Measurements from ENCODE around the gene LRRC4C.

The LRRC4C gene

DNA sequence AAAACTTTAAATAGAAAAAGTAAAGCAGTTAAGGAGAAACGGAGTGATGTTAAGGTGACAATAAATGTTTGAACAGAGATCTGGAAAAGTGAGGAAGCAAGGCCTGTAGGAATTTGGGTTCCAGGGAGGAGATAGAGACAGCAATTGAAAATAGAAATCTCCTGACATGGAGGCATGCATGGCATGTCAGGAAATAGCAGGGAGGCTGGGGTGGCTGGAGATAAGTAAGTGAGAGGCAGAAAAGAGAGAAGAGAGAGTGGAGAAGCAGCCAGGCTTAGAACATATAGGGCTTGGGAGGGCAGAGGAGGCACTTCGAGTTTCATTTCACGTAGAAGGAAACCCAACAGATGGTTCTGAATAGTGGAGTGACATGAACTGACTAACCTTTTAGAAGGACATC lies 185.5 kb downstream of the LRRC4C start:
- TF ChIP-seq CTCF (IDR thresholded peaks at IDR 0.05; ENCODE audit: low read depth, low read length): no peak
- H3K4me3 ChIP-seq (ENCODE audit: low read depth, low read length): no peak overlapping the region

DNA sequence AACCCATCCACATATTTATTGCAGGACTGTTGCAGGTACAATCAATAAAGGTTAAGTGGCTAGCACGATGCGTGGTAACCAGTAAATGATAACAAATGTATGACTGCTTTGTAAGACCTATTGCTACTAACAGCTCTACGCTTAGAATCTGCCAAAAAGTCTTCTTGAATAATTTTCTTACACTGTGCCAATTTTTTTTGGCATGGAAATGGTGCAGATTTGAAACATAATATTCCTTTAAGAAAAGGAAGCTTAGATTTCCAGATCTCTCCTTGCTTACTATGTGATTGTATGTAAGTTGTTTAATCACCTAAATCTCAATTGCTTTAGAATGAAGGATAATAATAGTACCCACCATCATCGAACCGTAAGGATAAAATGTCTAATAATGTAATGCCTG lies 192.0 kb downstream of the LRRC4C start:
- no peak for TF ChIP-seq CTCF (IDR thresholded peaks at IDR 0.05; ENCODE audit: low read depth, low read length)
- H3K4me3 ChIP-seq (ENCODE audit: low read depth, low read length): no peak overlapping the region

GRCh38 chr11:41256041-41256440 lies 203.4 kb downstream of the LRRC4C start:
- no peak for TF ChIP-seq CTCF (IDR thresholded peaks at IDR 0.05; ENCODE audit: low read depth, low read length)

DNA sequence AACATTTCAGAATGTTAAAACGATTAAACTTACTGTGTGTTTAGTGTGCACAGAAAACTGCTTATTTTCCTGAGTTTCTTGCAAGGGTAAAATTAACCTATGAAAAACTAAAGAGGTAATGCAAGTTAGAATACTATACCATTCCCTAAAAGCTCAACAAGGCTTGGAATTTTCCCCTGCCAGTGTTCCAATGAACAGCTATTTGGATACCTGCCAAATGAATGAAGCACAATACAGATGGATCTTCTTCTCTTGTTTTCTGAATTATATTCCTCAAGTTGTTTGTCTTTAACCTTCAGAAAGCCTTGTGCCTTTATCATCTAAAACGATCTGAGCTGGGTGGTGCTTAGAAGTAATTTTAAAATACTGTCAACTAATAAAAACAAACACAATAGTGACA lies 204.5 kb downstream of the LRRC4C start:
- no peak overlapping the region for H3K4me3 ChIP-seq (ENCODE audit: low read depth, low read length)
- TF ChIP-seq CTCF (IDR thresholded peaks at IDR 0.05; ENCODE audit: low read depth, low read length): no peak

More at GRCh38 chr11:41256041-41256440, 203.4 kb downstream of the LRRC4C start:
- no peak overlapping the region for H3K4me3 ChIP-seq (ENCODE audit: low read depth, low read length)

DNA sequence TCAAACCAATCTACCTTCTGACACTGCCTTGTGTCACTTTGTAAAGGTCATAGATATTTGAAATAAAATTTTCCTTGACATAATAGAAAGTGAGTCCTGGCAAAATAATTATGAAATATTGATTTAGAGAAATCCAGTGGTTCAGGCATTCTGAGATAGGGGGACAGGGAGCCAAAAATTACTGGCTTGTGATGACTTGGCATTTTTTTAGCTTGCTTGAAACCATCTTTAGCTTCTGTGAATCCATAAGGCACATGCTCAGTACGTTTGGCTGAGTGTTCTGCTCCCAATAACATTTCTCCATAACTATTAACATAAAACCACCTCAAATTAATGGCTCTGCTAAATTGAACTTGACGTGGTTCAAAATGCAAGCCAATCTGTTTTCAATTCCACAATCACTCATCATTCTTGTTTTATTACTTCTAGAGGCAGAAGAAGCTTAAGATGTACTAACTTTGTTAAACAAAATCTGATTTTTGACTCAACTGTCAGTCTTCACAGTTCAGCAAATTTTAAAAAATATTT lies 209.0 kb downstream of the LRRC4C start:
- TF ChIP-seq CTCF (IDR thresholded peaks at IDR 0.05; ENCODE audit: low read depth, low read length): no peak

DNA sequence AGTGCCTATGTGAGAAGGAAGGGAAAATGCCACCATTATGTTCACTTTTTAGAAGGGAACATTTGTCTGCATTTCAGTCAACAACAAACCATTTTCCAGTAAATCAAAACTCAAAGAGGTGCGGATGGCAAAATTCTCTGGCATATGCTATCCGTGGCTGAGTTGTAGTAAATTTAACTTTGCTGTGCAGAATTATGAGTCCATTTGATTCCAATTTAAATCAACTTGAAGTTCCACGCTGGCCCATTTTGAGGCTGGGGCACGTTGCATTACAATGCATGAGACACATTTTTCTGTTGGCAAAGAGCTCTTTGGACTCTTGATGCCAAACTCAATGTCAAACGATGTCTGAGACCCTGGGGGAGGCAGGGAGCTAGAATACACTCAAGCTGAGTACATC lies 211.8 kb downstream of the LRRC4C start:
- H3K4me3 ChIP-seq (ENCODE audit: low read depth, low read length): no peak overlapping the region
- no peak for TF ChIP-seq CTCF (IDR thresholded peaks at IDR 0.05; ENCODE audit: low read depth, low read length)

More for the DNA sequence above, 209.0 kb downstream of the LRRC4C start:
- H3K4me3 ChIP-seq (ENCODE audit: low read depth, low read length): no peak overlapping the region

DNA sequence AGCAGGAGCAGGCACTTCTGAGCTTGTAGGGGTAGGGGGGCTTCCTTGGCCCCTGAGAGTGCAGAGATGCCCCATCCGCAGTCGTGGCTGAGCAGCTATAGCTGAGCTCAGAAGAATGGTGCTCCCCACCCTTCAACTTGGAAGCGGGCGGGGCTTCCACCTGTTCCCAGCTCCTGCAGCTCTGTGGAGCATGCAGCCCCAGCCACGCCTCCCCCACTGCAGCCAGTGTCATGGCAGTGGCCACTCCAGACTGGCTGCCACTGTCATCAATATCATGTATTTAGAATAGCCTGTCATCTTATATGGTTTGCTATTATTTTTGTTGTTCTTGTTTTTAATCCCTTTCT lies 213.1 kb downstream of the LRRC4C start:
- H3K4me3 ChIP-seq (ENCODE audit: low read depth, low read length): no peak overlapping the region
- no peak for TF ChIP-seq CTCF (IDR thresholded peaks at IDR 0.05; ENCODE audit: low read depth, low read length)

All from WI38 (cell line).